ENCODE data around the gene SHKBP1.

DNA sequence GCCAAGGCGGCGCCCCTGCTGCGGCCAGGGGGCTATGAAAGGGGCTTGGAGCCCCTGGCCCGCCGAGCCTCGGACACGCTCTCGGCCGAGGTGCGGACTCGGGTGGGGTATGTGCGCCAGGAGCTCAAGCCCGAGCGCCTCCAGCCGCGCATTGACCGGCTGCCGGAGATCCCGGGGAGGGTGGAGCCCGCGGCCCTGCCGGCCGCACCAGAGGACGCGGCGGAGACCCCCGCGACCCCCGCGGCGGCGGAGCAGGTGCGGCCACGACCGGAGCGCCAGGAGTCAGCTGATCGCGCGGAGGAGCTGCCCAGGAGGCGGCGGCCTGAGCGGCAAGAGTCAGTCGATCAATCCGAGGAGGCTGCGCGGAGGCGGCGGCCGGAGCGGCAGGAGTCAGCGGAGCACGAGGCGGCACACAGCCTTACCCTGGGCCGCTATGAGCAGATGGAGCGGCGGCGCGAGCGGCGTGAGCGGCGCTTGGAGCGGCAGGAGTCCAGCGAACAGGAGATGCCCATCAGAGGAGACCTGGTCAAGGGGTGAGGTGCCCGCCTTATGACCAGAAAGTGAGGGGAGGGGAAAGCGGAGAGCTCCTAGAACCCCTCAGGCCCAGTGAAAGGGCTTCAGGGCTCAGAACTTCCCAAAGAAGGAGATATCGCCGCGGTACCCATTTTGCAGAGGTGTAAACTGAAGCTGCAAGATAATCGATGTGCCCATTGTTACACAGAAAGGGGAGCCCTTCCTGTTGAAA is 8.8 kb upstream of the SHKBP1 start:
- TF ChIP-seq FOS (IDR thresholded peaks at IDR 0.05; ENCODE audit: extremely low read depth, insufficient read length) (no peak), NFE2L1 (tag; IDR thresholded peaks at IDR 0.05; ENCODE audit: borderline replicate concordance, low read depth) (no peak), EZH2 (IDR thresholded peaks at IDR 0.05; ENCODE audit: borderline replicate concordance, low read depth, low read length) (no peak), JUN (IDR thresholded peaks at IDR 0.05; ENCODE audit: borderline replicate concordance, low read depth, low read length) (no peak), JUN (CRISPR knock-in tag; IDR thresholded peaks at IDR 0.05; ENCODE audit: borderline replicate concordance) (no peak), TRIM24 (IDR thresholded peaks at IDR 0.05) (no peak), GABPA (tag; conservative IDR thresholded peaks at IDR 0.05; ENCODE audit: low read depth) (no peak), TCF7L2 (IDR thresholded peaks at IDR 0.05; ENCODE audit: low read depth, low read length) (no peak), SMARCC2 (IDR thresholded peaks at IDR 0.05; ENCODE audit: low read depth) (no peak), PREB (CRISPR knock-in tag; IDR thresholded peaks at IDR 0.05) (no peak)

Measured in K562 (cell line).